Stimulated activated CD8-positive, alpha-beta memory T cell treated with anti-CD3 and anti-CD28 coated beads, Interleukin-12 subunit alpha, Interleukin-12 subunit beta, amount 100 ng/mL, for 24 hours (primary cell): ENCODE data around the gene ELANE.

ENCODE experiments used
- DNase-seq: peaks from one replicate; pipeline ENCODE4 v3.0.0-alpha.2; 2020; ENCODE audit errors: extremely low read depth

ELANE gene

DNA sequence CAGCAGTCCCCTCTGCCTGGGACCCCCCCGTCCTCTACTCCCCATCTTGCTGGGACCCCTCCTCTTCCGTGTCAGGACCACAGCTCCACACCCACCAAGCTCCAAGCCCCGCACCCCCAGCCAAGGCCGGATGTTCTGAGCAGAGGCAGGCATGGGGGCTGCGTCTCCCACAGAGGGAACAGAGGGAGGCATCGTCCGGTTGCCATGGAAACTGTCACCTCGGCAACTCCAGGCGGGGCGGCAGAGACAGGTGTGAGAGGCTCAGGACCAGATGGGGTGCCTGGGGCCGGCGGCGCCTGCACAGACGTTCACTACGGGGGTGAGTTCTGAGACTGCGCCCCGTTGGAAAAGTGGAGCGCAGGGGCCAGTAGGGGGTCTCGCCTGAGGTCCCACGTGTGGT is 46.6 kb downstream of the ELANE start:
- no peak for DNase-seq

DNA sequence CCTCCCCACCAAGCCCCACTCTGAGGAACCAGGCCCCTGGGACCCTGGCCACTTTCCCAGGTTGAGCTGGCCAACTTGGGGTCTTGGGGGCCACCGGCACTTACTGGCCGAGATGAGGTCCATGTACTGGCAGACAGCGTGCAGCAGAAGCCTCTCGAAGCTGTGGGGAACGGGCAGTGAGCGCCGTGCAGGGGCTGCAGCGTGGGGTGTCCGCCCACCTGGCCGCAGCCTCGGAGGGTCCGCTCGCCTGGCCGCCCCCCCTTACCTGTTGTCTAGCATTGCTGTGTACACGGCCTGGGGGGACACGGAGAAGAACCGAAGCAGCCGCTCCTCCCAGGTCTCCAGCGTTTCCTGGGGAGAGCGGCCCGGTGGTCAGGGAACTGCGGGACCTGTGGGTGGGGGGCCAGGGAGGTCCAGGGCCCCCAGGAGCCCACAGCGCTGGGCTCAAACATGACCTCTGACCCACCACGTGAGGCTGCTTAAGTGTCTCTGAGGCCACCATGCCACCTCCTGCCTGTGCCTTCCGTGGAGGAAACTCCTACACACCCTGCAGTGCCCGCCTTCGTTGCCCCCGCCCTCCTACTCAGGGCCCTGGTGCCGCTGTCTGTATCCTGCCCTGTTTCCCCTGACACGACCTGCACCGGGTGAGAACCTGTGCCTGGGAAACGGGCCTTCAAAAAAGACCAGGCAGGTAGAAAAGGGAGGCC is 47.4 kb downstream of the ELANE start:
- no peak for DNase-seq

DNA sequence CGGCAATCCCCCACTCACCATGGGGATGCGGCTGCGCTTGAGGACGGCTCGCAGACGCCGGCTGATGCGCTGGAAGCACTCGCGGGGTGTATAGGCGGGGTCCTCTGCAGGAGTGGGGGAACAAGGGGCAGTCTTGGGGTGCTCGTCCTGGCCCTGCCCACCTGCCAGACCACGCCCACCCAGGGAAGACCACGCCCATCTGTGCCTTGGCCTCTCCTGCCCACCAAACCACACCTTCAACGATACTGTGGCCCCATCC is 47.9 kb downstream of the ELANE start:
- DNase-seq = no peak

DNA sequence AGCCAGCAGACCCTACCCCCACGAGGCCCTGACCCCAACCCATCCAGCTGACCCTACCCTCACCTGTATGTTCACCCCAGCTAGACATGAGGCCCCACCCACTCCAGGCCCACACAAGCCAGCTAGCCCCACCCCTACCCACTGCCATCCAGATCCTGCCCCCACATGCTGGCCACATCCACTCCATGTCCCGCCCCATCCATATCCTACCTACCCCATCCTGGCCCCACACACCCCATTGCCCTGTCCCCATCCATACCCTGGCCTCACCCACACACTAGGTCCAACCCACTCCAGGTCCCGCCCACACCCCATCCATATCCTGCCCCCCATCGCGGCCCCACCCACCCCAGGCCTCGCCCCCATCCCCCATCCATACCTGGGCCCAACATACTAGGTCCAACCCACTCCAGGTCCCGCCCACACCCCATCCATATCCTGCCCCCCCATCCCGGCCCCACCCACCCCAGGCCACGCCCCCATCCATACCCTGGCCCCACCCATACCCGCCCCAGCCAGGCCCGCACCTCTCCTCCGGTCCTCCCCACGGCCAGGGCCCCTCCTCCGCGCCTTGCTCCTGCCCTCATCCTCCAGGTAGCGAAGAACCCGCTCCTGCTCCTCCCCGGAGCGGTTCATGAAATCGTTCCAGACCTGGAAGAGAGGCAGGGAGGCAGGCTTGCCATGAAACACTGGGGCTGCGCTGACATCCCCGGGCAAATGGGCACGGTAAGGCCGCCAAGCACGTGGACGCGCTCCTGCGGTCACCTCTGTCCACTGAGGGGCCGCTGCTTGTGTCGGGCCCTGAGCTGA is 48.4 kb downstream of the ELANE start:
- DNase-seq = no peak

DNA sequence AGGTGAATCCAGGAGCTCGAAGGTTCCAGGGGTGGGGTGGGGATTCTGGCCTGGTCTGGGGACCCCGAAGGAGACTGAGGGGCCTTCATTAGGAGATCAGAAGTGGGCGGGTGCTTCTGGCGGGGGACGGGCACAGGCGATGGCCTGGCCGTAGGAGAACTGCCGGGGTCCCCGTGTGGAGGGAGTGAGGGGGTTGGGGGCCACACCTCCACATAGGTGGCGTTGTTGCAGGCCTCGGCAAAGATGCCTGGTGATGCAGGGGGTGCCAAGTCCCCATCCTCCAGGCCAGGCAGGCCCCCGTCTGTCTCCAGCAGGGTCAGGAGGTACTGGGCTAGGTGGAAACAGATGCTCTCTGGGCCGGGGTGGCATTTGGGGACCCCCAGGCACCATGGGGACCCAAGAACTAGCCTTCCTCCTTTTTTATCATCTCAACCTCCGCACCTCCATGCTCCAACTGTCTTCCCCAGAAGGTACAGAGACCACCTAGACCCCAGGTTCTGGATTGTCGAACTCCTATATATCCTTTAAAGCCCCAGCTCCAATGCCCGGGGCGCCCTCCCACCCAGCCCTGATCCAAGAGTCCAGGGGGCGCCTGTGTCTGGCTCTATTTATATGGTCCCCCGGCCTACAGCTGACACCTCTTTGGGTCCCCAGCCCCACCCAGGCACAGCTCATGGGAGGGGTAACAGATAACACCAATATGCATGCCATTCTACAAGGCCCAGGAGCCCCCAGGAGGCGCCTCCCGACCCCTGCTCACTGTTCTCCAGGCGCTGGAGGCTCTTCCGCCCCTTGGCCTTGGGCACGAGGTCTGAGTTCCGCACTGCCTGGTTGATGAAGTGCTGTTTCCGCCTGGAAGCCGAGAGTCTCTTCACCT is 49.4 kb downstream of the ELANE start:
- DNase-seq = no peak

DNA sequence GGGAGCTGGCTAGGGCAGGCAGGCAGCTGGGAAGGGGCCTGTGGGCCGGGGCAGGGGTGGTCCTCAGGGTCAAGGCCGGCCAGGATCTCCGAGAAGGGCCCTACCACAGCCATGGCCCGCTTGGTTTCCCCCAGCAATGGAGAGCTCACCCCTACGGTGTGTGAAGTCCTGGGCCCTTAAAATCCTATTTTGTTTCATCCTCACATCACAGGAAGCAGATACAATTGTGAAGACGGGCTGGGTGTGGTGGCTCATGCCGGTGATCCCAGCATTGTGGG is 49.9 kb downstream of the ELANE start:
- DNase-seq = no peak

DNA sequence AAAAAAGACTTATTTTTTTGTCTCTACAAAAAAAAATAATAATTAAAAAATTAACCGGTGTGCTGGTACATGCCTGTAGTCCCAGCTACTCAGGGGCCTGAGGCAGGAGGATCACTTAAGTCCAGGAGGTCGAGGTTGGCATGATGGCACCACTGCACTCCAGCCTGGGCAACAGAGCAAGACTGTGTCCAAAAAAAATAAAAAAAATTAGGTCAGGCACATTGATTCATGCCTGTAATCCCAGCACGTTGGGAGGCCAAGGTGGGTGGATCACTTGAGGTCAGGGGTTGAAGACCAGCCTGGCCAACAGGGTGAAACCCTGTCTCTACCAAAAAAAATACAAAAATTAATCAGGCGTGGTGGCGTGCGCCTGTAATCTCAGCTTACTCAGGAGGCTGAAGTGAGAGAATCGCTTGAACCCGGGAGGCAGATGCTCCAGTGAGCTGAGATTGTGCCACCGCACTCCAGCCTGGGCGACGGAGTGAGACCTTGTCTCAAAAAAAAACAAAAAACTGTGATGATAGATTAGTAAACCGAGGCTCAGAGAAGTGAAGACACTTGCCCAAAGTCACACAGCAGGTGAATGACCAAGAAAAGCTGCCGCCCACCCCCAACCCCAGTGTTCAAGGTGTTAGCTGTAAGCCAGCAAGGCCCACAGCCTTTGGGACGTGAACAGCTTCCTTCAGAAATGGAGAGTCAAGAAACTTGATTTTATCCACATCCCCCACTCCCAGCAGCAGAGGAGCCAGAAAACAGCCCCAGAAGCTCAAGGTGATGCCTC is 50.5 kb downstream of the ELANE start:
- no peak for DNase-seq

DNA sequence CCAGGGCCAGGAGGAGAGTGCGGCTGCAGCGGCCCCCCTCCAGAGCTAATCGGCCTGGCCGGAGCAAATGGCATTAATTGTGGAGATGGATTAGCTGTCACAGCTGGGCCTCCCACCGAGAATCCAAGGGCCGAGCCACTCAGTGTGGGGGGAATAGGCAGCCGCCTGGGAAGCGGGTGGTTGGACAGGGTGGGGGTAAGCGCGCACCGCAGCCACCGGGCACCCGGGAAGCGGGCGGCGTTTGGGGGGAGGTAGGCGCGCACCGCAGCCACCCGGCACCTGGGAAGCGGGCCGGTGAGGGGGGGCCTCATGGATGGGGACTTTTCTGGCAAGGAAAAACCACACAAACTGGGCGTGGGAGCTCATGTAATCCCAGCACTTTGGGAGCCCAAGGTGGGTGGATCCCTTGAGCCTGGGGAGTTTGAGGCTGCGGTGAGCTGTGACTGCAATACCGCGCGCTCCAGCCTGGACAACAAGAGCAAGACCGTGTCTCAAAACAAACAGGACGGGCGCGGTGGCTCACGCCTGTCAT is 51.2 kb downstream of the ELANE start:
- DNase-seq = no peak

DNA sequence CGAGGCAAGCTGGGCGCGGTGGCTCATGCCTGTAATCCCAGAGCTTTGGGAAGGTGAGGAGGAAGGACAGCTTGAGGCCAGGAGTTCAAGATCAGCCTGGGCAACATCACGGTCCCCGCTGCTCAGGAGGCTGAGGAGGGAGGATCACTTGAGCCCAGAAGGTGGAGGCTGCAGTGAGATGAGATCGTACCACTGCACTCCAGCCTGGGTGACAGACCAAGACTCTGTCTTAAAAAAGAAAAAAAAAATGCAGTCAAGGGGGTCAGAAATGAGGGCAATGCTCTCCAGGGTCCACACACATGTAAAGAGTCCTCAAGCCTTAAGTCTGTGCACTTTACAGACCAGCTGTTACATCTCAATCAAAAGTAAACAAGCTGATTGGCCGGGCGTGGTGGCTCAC is 52.4 kb downstream of the ELANE start:
- DNase-seq = no peak
